ENCODE measurements around the gene PRR36.

Gene PRR36

GRCh38 chr19:7912697-7913564, 38.7 kb upstream of the PRR36 start:
- DNase-seq, result no peak

GRCh38 chr19:7912144-7912696, 38.0 kb upstream of the PRR36 start:
- DNase-seq, result no peak

- DNase-seq, result no peak
Observed at GRCh38 chr19:7911508-7912143, 37.4 kb upstream of the PRR36 start.

GRCh38 chr19:7910321-7911161, 36.4 kb upstream of the PRR36 start:
- DNase-seq, result no peak

GRCh38 chr19:7909471-7910067, 35.4 kb upstream of the PRR36 start:
- no peak for DNase-seq

GRCh38 chr19:7908742-7909461, 34.7 kb upstream of the PRR36 start:
- no peak for DNase-seq

GRCh38 chr19:7908078-7908699, 34.0 kb upstream of the PRR36 start:
- no peak for DNase-seq

- DNase-seq, result no peak
Observed at GRCh38 chr19:7907544-7907943, 33.4 kb upstream of the PRR36 start.

GRCh38 chr19:7907122-7907521, 32.9 kb upstream of the PRR36 start:
- DNase-seq, result no peak

GRCh38 chr19:7905859-7906258, 31.7 kb upstream of the PRR36 start:
- DNase-seq, result no peak

- no peak for DNase-seq
Observed at GRCh38 chr19:7905268-7905667, 31.1 kb upstream of the PRR36 start.

GRCh38 chr19:7904074-7905020, 30.2 kb upstream of the PRR36 start:
- DNase-seq, result no peak

- peak; percentile 98 for DNase-seq
Observed at GRCh38 chr19:7903244-7904073, 29.3 kb upstream of the PRR36 start, which contains the start of gene MAP2K7. Gene MAP2K7, plus strand, starts transcription at chr19:7903877. Its CDS starts 68 bp downstream, at chr19:7903945.

GRCh38 chr19:7902796-7903243, 28.6 kb upstream of the PRR36 start:
- DNase-seq, result no peak

- DNase-seq, result no peak
Observed at GRCh38 chr19:7901337-7901736, 27.1 kb upstream of the PRR36 start.

- no peak for DNase-seq
Observed at GRCh38 chr19:7900931-7901330, 26.7 kb upstream of the PRR36 start.

- DNase-seq, result no peak
Observed at GRCh38 chr19:7900401-7900870, 26.2 kb upstream of the PRR36 start.

GRCh38 chr19:7899751-7900378, 25.7 kb upstream of the PRR36 start:
- no peak for DNase-seq

GRCh38 chr19:7898967-7899366, 24.8 kb upstream of the PRR36 start:
- DNase-seq, result no peak
